ENCODE results near the gene ANKRD7.

The ANKRD7 gene

DNA sequence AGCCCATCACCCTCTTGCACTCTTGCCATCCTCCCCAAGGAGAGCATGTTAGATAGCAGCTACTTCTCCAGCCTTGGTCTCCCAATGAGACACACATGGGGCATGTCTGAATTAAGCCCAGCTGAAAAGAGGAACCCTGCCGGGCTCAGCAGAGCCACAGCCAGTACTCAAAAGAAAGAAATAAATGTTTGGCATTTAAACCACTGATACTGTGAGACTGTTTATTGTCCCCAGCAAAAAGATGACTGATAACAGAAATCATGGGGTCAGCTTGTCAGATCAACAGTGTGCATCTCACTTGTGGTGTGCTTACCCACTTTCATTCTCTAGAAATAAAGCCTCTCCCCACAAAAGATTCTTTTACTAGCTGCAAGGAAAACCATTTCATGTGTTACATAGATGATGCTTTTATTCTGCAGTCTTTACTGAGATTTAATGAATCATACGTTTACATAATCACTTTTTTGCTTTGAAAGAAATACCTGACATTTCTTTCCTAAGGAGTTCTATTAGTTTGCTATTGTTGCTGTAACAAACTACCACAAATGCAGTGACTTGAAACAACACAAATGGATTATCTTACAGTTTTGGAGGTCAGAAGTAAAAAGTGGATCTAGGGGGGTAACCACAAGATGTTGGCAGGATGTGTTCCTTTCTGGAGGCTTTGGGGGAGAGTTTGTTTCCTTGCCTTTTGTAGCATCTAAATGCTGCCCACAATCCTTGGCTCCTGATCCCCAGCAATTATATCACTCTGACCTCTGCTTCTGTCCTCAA, 20.9 kb downstream of the ANKRD7 start:
- no peak overlapping the region for H3K18ac ChIP-seq (ENCODE audit: low read depth in 1 of 2, low read length in 2 of 2)

DNA sequence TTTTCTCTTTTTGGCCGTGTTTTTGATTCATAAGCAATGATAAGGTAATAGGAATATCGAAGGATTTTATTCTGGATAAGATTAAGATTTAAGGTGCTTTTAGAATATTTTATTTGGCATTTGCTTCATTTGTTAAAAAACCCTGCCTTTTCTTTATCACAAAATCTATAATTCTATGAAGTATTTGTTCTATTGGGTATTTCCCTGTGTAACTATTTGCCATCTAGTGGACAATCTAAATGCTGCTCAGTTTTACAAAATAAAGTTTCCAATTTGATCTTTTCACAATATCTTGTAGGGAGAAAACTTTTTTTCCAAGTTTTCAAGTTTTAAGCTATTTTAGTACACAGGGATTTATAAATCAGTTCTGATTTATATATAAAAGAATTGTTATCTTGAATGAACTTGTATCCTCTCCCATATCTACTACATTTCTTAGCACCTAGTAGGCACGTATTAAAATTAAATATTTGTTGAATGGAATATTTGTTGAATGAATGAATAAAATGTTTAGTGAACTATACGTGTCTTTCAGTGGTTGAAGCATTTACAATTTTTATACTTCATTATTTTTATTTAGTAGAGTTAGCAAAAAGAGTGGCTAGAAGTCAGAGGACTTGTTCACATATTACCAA, 26.5 kb downstream of the ANKRD7 start:
- Histone ChIP-seq H3K18ac (ENCODE audit: low read depth in 1 of 2, low read length in 2 of 2) (no peak overlapping the region), H3K23ac (ENCODE audit: low read length in 2 of 2) (no peak overlapping the region), H3K27me3 (ENCODE audit: control insufficient read depth in 1 of 2, insufficient read depth in 1 of 2, low read length in 2 of 2) (no peaks in the 10 kb centered on the region), H3K4me3 (ENCODE audit: insufficient read depth in 1 of 2, low read depth in 1 of 2, low read length in 2 of 2) (no peak overlapping the region), H2BK5ac (ENCODE audit: low read depth, low read length, poor library complexity, severe bottlenecking) (no peak overlapping the region), H3K9ac (ENCODE audit: low read length) (no peak overlapping the region), H2AK5ac (ENCODE audit: low read length, severe bottlenecking) (no peak overlapping the region), H2AFZ (ENCODE audit: low read depth, low read length) (no peak overlapping the region), H2BK15ac (ENCODE audit: low read depth, poor library complexity, severe bottlenecking) (no peak overlapping the region), H4K91ac (ENCODE audit: low read length) (no peak overlapping the region), H2BK12ac (ENCODE audit: low read length in 2 of 2) (no peak overlapping the region), H3K79me1 (replicated peaks; ENCODE audit: low read length, poor library complexity, severe bottlenecking) (no peaks in the 10 kb centered on the region), H3K4me2 (ENCODE audit: low read length, poor library complexity, severe bottlenecking) (no peak overlapping the region), H3K14ac (ENCODE audit: low read length in 2 of 2) (no peak overlapping the region), H3K4ac (ENCODE audit: low read depth in 1 of 2, low read length in 2 of 2) (no peak overlapping the region), H3K4me1 (ENCODE audit: control insufficient read depth, insufficient read depth, low read depth, low read length) (no peaks in the 10 kb centered on the region), H3K27ac (ENCODE audit: low read length, poor library complexity, severe bottlenecking) (no peak overlapping the region), H3K9me3 (ENCODE audit: control insufficient read depth, low read length) (no peaks in the 10 kb centered on the region), H2BK120ac (ENCODE audit: low read depth, low read length) (no peak overlapping the region), H3K36me3 (ENCODE audit: control insufficient read depth in 1 of 2, insufficient read depth in 2 of 2, low read depth in 1 of 2, low read length in 2 of 2) (no peaks in the 10 kb centered on the region), H4K8ac (ENCODE audit: low read length) (no peak overlapping the region)
- WGBS = no CpG with 5 or more reads among the region's 4 CpGs
- DNase-seq = no peak

More for the DNA sequence above, 20.9 kb downstream of the ANKRD7 start:
- Histone ChIP-seq H2AK5ac (ENCODE audit: low read length, severe bottlenecking) (no peak overlapping the region), H3K79me1 (replicated peaks; ENCODE audit: low read length, poor library complexity, severe bottlenecking) (no peaks in the 10 kb centered on the region), H2AFZ (ENCODE audit: low read depth, low read length) (no peak overlapping the region), H3K4ac (ENCODE audit: low read depth in 1 of 2, low read length in 2 of 2) (no peak overlapping the region), H3K23ac (ENCODE audit: low read length in 2 of 2) (no peak overlapping the region), H4K8ac (ENCODE audit: low read length) (no peak overlapping the region), H4K91ac (ENCODE audit: low read length) (no peak overlapping the region), H3K4me3 (ENCODE audit: insufficient read depth in 1 of 2, low read depth in 1 of 2, low read length in 2 of 2) (no peak overlapping the region), H2BK12ac (ENCODE audit: low read length in 2 of 2) (no peak overlapping the region), H3K14ac (ENCODE audit: low read length in 2 of 2) (no peak overlapping the region), H3K27me3 (ENCODE audit: control insufficient read depth in 1 of 2, insufficient read depth in 1 of 2, low read length in 2 of 2) (no peaks in the 10 kb centered on the region), H3K36me3 (ENCODE audit: control insufficient read depth in 1 of 2, insufficient read depth in 2 of 2, low read depth in 1 of 2, low read length in 2 of 2) (no peaks in the 10 kb centered on the region), H2BK120ac (ENCODE audit: low read depth, low read length) (no peak overlapping the region), H2BK15ac (ENCODE audit: low read depth, poor library complexity, severe bottlenecking) (no peak overlapping the region), H3K4me2 (ENCODE audit: low read length, poor library complexity, severe bottlenecking) (no peak overlapping the region), H3K9me3 (ENCODE audit: control insufficient read depth, low read length) (no peaks in the 10 kb centered on the region), H3K9ac (ENCODE audit: low read length) (no peak overlapping the region), H3K27ac (ENCODE audit: low read length, poor library complexity, severe bottlenecking) (no peak overlapping the region), H2BK5ac (ENCODE audit: low read depth, low read length, poor library complexity, severe bottlenecking) (no peak overlapping the region), H3K4me1 (ENCODE audit: control insufficient read depth, insufficient read depth, low read depth, low read length) (peaks cover 2% of the 10 kb centered on the region)
- no CpG with 5 or more reads among the region's 2 CpGs for WGBS
- no peak for DNase-seq

DNA sequence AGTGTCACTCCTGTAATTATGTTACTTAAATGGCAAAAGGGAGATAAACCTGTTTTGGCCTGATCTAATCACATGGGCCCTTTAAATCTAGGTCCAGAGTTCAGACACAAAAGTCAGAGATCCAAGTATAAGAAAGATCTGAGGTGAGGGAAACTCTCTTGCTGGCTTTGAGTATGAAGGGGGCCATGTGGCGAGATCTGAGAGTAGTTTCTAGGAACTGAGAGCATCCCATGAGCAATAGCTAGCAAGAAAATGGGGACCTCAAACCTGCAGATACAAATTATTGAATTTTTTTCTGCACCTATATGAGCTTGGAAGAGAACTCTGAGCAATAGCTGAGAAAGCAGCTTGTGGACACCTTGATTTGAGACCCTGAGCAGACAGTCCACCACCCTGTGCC, 27.6 kb downstream of the ANKRD7 start:
- WGBS = 94% methylated on average over 1 of the region's 1 CpG
- Histone ChIP-seq H3K4me2 (ENCODE audit: low read length, poor library complexity, severe bottlenecking) (no peak overlapping the region), H2BK12ac (ENCODE audit: low read length in 2 of 2) (no peak overlapping the region), H4K91ac (ENCODE audit: low read length) (no peak overlapping the region), H3K14ac (ENCODE audit: low read length in 2 of 2) (no peak overlapping the region), H3K27me3 (ENCODE audit: control insufficient read depth in 1 of 2, insufficient read depth in 1 of 2, low read length in 2 of 2) (no peaks in the 10 kb centered on the region), H2BK5ac (ENCODE audit: low read depth, low read length, poor library complexity, severe bottlenecking) (no peak overlapping the region), H3K9ac (ENCODE audit: low read length) (no peak overlapping the region), H3K4ac (ENCODE audit: low read depth in 1 of 2, low read length in 2 of 2) (no peak overlapping the region), H4K8ac (ENCODE audit: low read length) (no peak overlapping the region), H3K23ac (ENCODE audit: low read length in 2 of 2) (no peak overlapping the region), H2BK15ac (ENCODE audit: low read depth, poor library complexity, severe bottlenecking) (no peak overlapping the region), H3K4me1 (ENCODE audit: control insufficient read depth, insufficient read depth, low read depth, low read length) (no peaks in the 10 kb centered on the region), H2AFZ (ENCODE audit: low read depth, low read length) (no peak overlapping the region), H2BK120ac (ENCODE audit: low read depth, low read length) (no peak overlapping the region), H3K4me3 (ENCODE audit: insufficient read depth in 1 of 2, low read depth in 1 of 2, low read length in 2 of 2) (no peak overlapping the region), H3K36me3 (ENCODE audit: control insufficient read depth in 1 of 2, insufficient read depth in 2 of 2, low read depth in 1 of 2, low read length in 2 of 2) (no peaks in the 10 kb centered on the region), H3K18ac (ENCODE audit: low read depth in 1 of 2, low read length in 2 of 2) (no peak overlapping the region), H2AK5ac (ENCODE audit: low read length, severe bottlenecking) (no peak overlapping the region), H3K79me1 (replicated peaks; ENCODE audit: low read length, poor library complexity, severe bottlenecking) (no peaks in the 10 kb centered on the region), H3K9me3 (ENCODE audit: control insufficient read depth, low read length) (no peaks in the 10 kb centered on the region), H3K27ac (ENCODE audit: low read length, poor library complexity, severe bottlenecking) (no peak overlapping the region)
- no peak for DNase-seq

- no peak overlapping the region for H4K91ac ChIP-seq (ENCODE audit: low read length)
- no CpG with 5 or more reads among the region's 2 CpGs for WGBS
- H3K4me3 ChIP-seq (ENCODE audit: insufficient read depth in 1 of 2, low read depth in 1 of 2, low read length in 2 of 2) = no peak overlapping the region
Measured at GRCh38 chr7:118259115-118259514, 34.6 kb downstream of the ANKRD7 start.

More at GRCh38 chr7:118259115-118259514, 34.6 kb downstream of the ANKRD7 start:
- no peak overlapping the region for H3K18ac ChIP-seq (ENCODE audit: low read depth in 1 of 2, low read length in 2 of 2)
- no peak overlapping the region for H2BK15ac ChIP-seq (ENCODE audit: low read depth, poor library complexity, severe bottlenecking)
- no peaks in the 10 kb centered on the region for H3K36me3 ChIP-seq (ENCODE audit: control insufficient read depth in 1 of 2, insufficient read depth in 2 of 2, low read depth in 1 of 2, low read length in 2 of 2)
- no peak overlapping the region for H3K27ac ChIP-seq (ENCODE audit: low read length, poor library complexity, severe bottlenecking)
- no peak overlapping the region for H3K9ac ChIP-seq (ENCODE audit: low read length)
- no peak for DNase-seq
- H3K14ac ChIP-seq (ENCODE audit: low read length in 2 of 2) = no peak overlapping the region
- no peak overlapping the region for H4K8ac ChIP-seq (ENCODE audit: low read length)
- no peak overlapping the region for H2BK120ac ChIP-seq (ENCODE audit: low read depth, low read length)
- no peaks in the 10 kb centered on the region for H3K9me3 ChIP-seq (ENCODE audit: control insufficient read depth, low read length)
- no peak overlapping the region for H3K4ac ChIP-seq (ENCODE audit: low read depth in 1 of 2, low read length in 2 of 2)
- H2BK12ac ChIP-seq (ENCODE audit: low read length in 2 of 2) = no peak overlapping the region
- H3K27me3 ChIP-seq (ENCODE audit: control insufficient read depth in 1 of 2, insufficient read depth in 1 of 2, low read length in 2 of 2) = no peaks in the 10 kb centered on the region
- H2AK5ac ChIP-seq (ENCODE audit: low read length, severe bottlenecking) = no peak overlapping the region
- H3K4me1 ChIP-seq (ENCODE audit: control insufficient read depth, insufficient read depth, low read depth, low read length) = no peaks in the 10 kb centered on the region
- H2AFZ ChIP-seq (ENCODE audit: low read depth, low read length) = no peak overlapping the region
- no peak overlapping the region for H3K4me2 ChIP-seq (ENCODE audit: low read length, poor library complexity, severe bottlenecking)
- no peak overlapping the region for H2BK5ac ChIP-seq (ENCODE audit: low read depth, low read length, poor library complexity, severe bottlenecking)
- no peak overlapping the region for H3K23ac ChIP-seq (ENCODE audit: low read length in 2 of 2)
- H3K79me1 ChIP-seq (replicated peaks; ENCODE audit: low read length, poor library complexity, severe bottlenecking) = no peaks in the 10 kb centered on the region
